Measurements from ENCODE around the gene CDH22.

Gene CDH22

GRCh38 chr20:46286382-46286781, 21.9 kb downstream of the CDH22 start:
- Mint-ChIP-seq H3K36me3 (ENCODE audit: low read depth) (no peaks in the 10 kb centered on the region), H3K4me3 (no peak overlapping the region), H3K4me1 (no peaks in the 10 kb centered on the region), H3K9me3 (no peaks in the 10 kb centered on the region), H3K27me3 (ENCODE audit: low read depth) (peaks cover 11% of the 10 kb centered on the region), H3K27ac (no peak overlapping the region)
- no peak for TF ChIP-seq CTCF (IDR thresholded peaks at IDR 0.05; ENCODE audit: unreplicated experiment in 3 of 3)

GRCh38 chr20:46285740-46286139, 22.6 kb downstream of the CDH22 start:
- Mint-ChIP-seq H3K4me3 (no peak overlapping the region), H3K9me3 (no peaks in the 10 kb centered on the region), H3K27ac (no peak overlapping the region), H3K36me3 (ENCODE audit: low read depth) (no peaks in the 10 kb centered on the region), H3K27me3 (ENCODE audit: low read depth) (peaks cover 17% of the 10 kb centered on the region), H3K4me1 (no peaks in the 10 kb centered on the region)
- TF ChIP-seq CTCF (IDR thresholded peaks at IDR 0.05; ENCODE audit: unreplicated experiment in 3 of 3), result no peak

- no peak for TF ChIP-seq CTCF (IDR thresholded peaks at IDR 0.05; ENCODE audit: unreplicated experiment in 3 of 3)
- no peak overlapping the region for H3K4me3 Mint-ChIP-seq
- H3K9me3 Mint-ChIP-seq, result no peaks in the 10 kb centered on the region
- no peaks in the 10 kb centered on the region for H3K4me1 Mint-ChIP-seq
- peaks cover 24% of the 10 kb centered on the region for H3K27me3 Mint-ChIP-seq (ENCODE audit: low read depth)
- no peak overlapping the region for H3K27ac Mint-ChIP-seq
- no peaks in the 10 kb centered on the region for H3K36me3 Mint-ChIP-seq (ENCODE audit: low read depth)
Observed at GRCh38 chr20:46285072-46285471, 23.2 kb downstream of the CDH22 start.

GRCh38 chr20:46284040-46284427, 24.3 kb downstream of the CDH22 start:
- H3K27ac Mint-ChIP-seq, result no peak overlapping the region
- H3K4me1 Mint-ChIP-seq, result no peaks in the 10 kb centered on the region
- no peaks in the 10 kb centered on the region for H3K9me3 Mint-ChIP-seq
- no peaks in the 10 kb centered on the region for H3K36me3 Mint-ChIP-seq (ENCODE audit: low read depth)
- no peak for TF ChIP-seq CTCF (IDR thresholded peaks at IDR 0.05; ENCODE audit: unreplicated experiment in 3 of 3)
- H3K4me3 Mint-ChIP-seq, result no peak overlapping the region
- peaks cover 32% of the 10 kb centered on the region for H3K27me3 Mint-ChIP-seq (ENCODE audit: low read depth)

GRCh38 chr20:46283426-46284039, 24.8 kb downstream of the CDH22 start:
- TF ChIP-seq CTCF (IDR thresholded peaks at IDR 0.05; ENCODE audit: unreplicated experiment in 3 of 3), result no peak
- Mint-ChIP-seq H3K4me1 (no peaks in the 10 kb centered on the region), H3K27me3 (ENCODE audit: low read depth) (peaks cover 37% of the 10 kb centered on the region), H3K9me3 (no peaks in the 10 kb centered on the region), H3K27ac (no peak overlapping the region), H3K4me3 (no peak overlapping the region), H3K36me3 (ENCODE audit: low read depth) (no peaks in the 10 kb centered on the region)

GRCh38 chr20:46282669-46283068, 25.6 kb downstream of the CDH22 start:
- no peak overlapping the region for H3K4me3 Mint-ChIP-seq
- H3K9me3 Mint-ChIP-seq, result no peaks in the 10 kb centered on the region
- no peak overlapping the region for H3K27ac Mint-ChIP-seq
- peaks cover 44% of the 10 kb centered on the region for H3K27me3 Mint-ChIP-seq (ENCODE audit: low read depth)
- TF ChIP-seq CTCF (IDR thresholded peaks at IDR 0.05; ENCODE audit: unreplicated experiment in 3 of 3), result no peak
- H3K4me1 Mint-ChIP-seq, result no peaks in the 10 kb centered on the region
- H3K36me3 Mint-ChIP-seq (ENCODE audit: low read depth), result no peaks in the 10 kb centered on the region

All from nephron (organoid).